Adrenal gland (tissue), 5 donors: ENCODE results near the gene SMIM44.

Experiments used
- CTCF ChIP-seq, 6 experiments: fragments of 450-650 bp in 4 of 6; fragments of 200-600 bp in 2 of 6; sonication (generic) in 1 of 6; IDR thresholded peaks; 1 replicate in 5 of 6; 2 replicates in 1 of 6; pipeline versions ENCODE4 v1.5.1 to v1.8.0; 2016 to 2021; ENCODE audit warnings: antibody characterized with exemption in 6 of 6, mild to moderate bottlenecking in 2 of 6, moderate library complexity in 1 of 6
- POLR2A ChIP-seq, 2 donors: fragments of 450-650 bp; IDR thresholded peaks; one replicate each; pipeline ENCODE4 v1.6.1; 2017; ENCODE audit warnings: antibody characterized with exemption in 2 of 2, mild to moderate bottlenecking in 2 of 2, moderate library complexity in 1 of 2
- donor health status: DM: no; HTN: no; CAD: no.

GRCh38 chr19:3524078-3524842, 41.0 kb upstream of the SMIM44 start:
- TF ChIP-seq POLR2A (IDR thresholded peaks at IDR 0.05) (peak in 1 of 2 donors; percentile 59), CTCF (IDR thresholded peaks at IDR 0.05) (no peak)
